Vagina (tissue), 2 donors: ENCODE data around the gene DPP4.

Experiments used
- CTCF ChIP-seq, 3 experiments: fragments of 450-650 bp in 2 of 3; fragments of 200-600 bp in 1 of 3; sonication (generic) in 1 of 3; IDR thresholded peaks; one replicate each; pipeline ENCODE4 v1.5.1; 2017 to 2019; ENCODE audit warnings: antibody characterized with exemption in 3 of 3, mild to moderate bottlenecking in 2 of 3, moderate library complexity in 2 of 3
- POLR2A ChIP-seq, 2 donors: fragments of 450-650 bp; IDR thresholded peaks; one replicate each; pipeline ENCODE4 v1.6.1; 2017; ENCODE audit warnings: antibody characterized with exemption in 2 of 2, mild to moderate bottlenecking in 2 of 2, moderate library complexity in 2 of 2
- POLR2AphosphoS5 ChIP-seq, 2 donors: sonication (generic); formaldehyde crosslinking; IDR thresholded peaks; one replicate each; pipeline ENCODE4 v1.9.0; 2017; ENCODE audit warnings: antibody characterized with exemption in 2 of 2, mild to moderate bottlenecking in 2 of 2, low read depth in 1 of 2; ENCODE audit not compliant: insufficient read depth in 1 of 2

DNA sequence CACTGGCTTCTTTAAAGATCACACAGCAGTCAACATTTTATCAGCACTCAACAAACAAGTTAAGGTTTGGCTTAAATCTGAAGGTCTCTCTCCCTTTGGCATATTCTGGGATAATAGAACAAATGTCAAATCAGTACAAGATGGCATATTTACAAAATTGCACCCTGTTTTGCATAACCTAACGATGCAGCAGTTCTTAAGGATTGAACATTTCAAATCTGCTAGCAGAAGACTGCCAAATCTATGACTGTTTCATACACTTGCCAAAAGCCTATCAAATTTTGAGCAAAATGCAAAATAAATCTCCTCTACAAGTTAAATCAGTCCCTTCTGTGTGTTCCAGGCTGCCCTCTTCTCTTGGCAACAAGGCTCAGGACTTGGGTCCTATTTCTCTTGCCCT is 73.6 kb downstream of the DPP4 start:
- TF ChIP-seq POLR2A (IDR thresholded peaks at IDR 0.05) (no peak), POLR2AphosphoS5 (IDR thresholded peaks at IDR 0.05; ENCODE audit: insufficient read depth in 1 of 2, low read depth in 1 of 2) (no peak), CTCF (IDR thresholded peaks at IDR 0.05) (no peak)
